ENCODE data around the gene SRGAP2B.
"Not testable (repeated sequence)": the region's sequence is repeated elsewhere in the genome, so short reads cannot be mapped to it uniquely, and the experiment has no call there.

- TF ChIP-seq CTCF (conservative IDR thresholded peaks at IDR 0.05); ZFX (IDR thresholded peaks at IDR 0.05): not testable (repeated sequence)
Measured at GRCh38 chr1:144930085-144930777, 164.9 kb downstream of the SRGAP2B start.
